ENCODE measurements around the gene PLA2G4A.

The PLA2G4A gene

GRCh38 chr1:186834399-186834958 lies 5.7 kb downstream of the PLA2G4A start:
- DNase-seq (ENCODE audit: low read depth in 2 of 2), result no peak

GRCh38 chr1:186835448-186835847 lies 6.7 kb downstream of the PLA2G4A start:
- DNase-seq (ENCODE audit: low read depth in 2 of 2), result no peak

- DNase-seq (ENCODE audit: low read depth in 2 of 2), result no peak
Observed at GRCh38 chr1:186837806-186838205, 9.1 kb downstream of the PLA2G4A start.

- DNase-seq (ENCODE audit: low read depth in 2 of 2), result no peak
Observed at GRCh38 chr1:186838380-186839040, 9.8 kb downstream of the PLA2G4A start.

- no peak for DNase-seq (ENCODE audit: low read depth in 2 of 2)
Observed at GRCh38 chr1:186839041-186839400, 10.3 kb downstream of the PLA2G4A start.

GRCh38 chr1:186841599-186841998 lies 12.8 kb downstream of the PLA2G4A start:
- no peak for DNase-seq (ENCODE audit: low read depth in 2 of 2)

- no peak for DNase-seq (ENCODE audit: low read depth in 2 of 2)
Observed at GRCh38 chr1:186842547-186842946, 13.8 kb downstream of the PLA2G4A start.

- DNase-seq (ENCODE audit: low read depth in 2 of 2), result no peak
Observed at GRCh38 chr1:186843226-186843625, 14.5 kb downstream of the PLA2G4A start.

GRCh38 chr1:186843931-186844330 lies 15.2 kb downstream of the PLA2G4A start:
- no peak for DNase-seq (ENCODE audit: low read depth in 2 of 2)

GRCh38 chr1:186845576-186846210 lies 16.9 kb downstream of the PLA2G4A start:
- no peak for DNase-seq (ENCODE audit: low read depth in 2 of 2)

- DNase-seq (ENCODE audit: low read depth in 2 of 2), result no peak
Observed at GRCh38 chr1:186848509-186849130, 19.9 kb downstream of the PLA2G4A start.

GRCh38 chr1:186849271-186849671 lies 20.5 kb downstream of the PLA2G4A start:
- no peak for DNase-seq (ENCODE audit: low read depth in 2 of 2)

GRCh38 chr1:186849826-186850225 lies 21.1 kb downstream of the PLA2G4A start:
- DNase-seq (ENCODE audit: low read depth in 2 of 2), result no peak

GRCh38 chr1:186854102-186854501 lies 25.4 kb downstream of the PLA2G4A start:
- no peak for DNase-seq (ENCODE audit: low read depth in 2 of 2)

GRCh38 chr1:186858923-186859322 lies 30.2 kb downstream of the PLA2G4A start:
- DNase-seq (ENCODE audit: low read depth in 2 of 2), result no peak

GRCh38 chr1:186859995-186860394 lies 31.2 kb downstream of the PLA2G4A start:
- no peak for DNase-seq (ENCODE audit: low read depth in 2 of 2)

GRCh38 chr1:186864296-186864695 lies 35.5 kb downstream of the PLA2G4A start:
- DNase-seq (ENCODE audit: low read depth in 2 of 2), result no peak

GRCh38 chr1:186865253-186865652 lies 36.5 kb downstream of the PLA2G4A start:
- no peak for DNase-seq (ENCODE audit: low read depth in 2 of 2)

- DNase-seq (ENCODE audit: low read depth in 2 of 2), result no peak
Observed at GRCh38 chr1:186865857-186866256, 37.1 kb downstream of the PLA2G4A start.

- DNase-seq (ENCODE audit: low read depth in 2 of 2), result no peak
Observed at GRCh38 chr1:186869526-186870228, 40.9 kb downstream of the PLA2G4A start.

- DNase-seq (ENCODE audit: low read depth in 2 of 2), result no peak
Observed at GRCh38 chr1:186871784-186872183, 43.0 kb downstream of the PLA2G4A start.

- DNase-seq (ENCODE audit: low read depth in 2 of 2), result no peak
Observed at GRCh38 chr1:186872291-186872690, 43.5 kb downstream of the PLA2G4A start.
